ENCODE data around the gene PKP4. TPM values are rescaled to one million over a fixed set of nuclear protein-coding genes. Genes with fewer than 3 reads are reported as not detected.
A peak's percentile ranks its signal among the peaks of the same experiment; 100 is the strongest.

PKP4 gene
- total and polyA plus RNA-seq, 9 of the 15 experiments (the other 6 are each of a cell fraction or from before 2014, with no cell fraction given) = 24.6 to 99.1 (median 74.0) TPM

DNA sequence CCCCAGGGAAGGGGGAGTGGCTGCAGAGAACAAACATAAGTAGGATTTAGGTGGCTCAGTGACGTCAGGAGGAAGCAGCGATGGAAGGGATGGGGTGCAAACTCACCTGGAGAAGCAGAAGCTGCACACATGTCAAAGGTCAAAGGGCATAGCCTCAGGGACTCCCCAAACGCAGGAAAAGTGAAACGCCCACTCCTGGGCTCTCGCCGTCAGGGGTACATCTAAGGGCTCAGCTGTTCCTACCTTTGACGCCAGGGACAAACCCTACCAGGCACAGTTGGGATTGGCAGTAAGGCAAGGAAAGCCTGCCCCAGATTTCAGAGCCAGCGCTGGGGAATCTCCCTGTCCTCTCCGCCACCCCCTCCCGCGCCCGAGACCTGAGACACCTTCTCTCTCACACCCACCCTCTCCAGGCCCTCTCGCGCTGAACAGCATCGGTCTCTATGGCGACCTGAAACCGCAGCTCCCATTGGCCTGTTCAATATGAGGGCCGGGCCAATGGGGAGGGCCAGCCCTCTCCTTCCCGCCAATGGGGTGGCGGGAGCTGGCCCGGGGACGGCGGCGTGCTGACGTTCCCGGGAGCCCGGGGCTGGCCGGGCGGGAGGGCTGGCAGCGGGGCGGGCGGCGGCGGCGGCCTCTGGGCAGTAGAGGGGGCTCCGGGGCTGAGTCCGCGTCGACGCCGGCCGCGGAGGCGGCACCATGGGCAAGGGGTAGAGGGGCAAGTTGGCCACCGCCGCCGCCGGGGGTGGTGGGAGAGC is at the start of gene PKP4, which contains the start of gene CCDC148 (continued):
- TF ChIP-seq ZNF282 (CRISPR knock-in tag; IDR thresholded peaks at IDR 0.05) = no peak
- peak; percentile 95 for TF ChIP-seq RFX1 (IDR thresholded peaks at IDR 0.05)
- TF ChIP-seq PPARD (CRISPR knock-in tag; IDR thresholded peaks at IDR 0.05) = no peak
- TF ChIP-seq CREB1 (IDR thresholded peaks at IDR 0.05) = peak; percentile 53; the same call in 1 of the 2 replicates
- TF ChIP-seq CREB1 (CRISPR knock-in tag; IDR thresholded peaks at IDR 0.05) = no peak
- TF ChIP-seq SOX6 (IDR thresholded peaks at IDR 0.05) = no peak
- TF ChIP-seq SMARCA4 (IDR thresholded peaks at IDR 0.05) = no peak
- TF ChIP-seq, protein P1, sequence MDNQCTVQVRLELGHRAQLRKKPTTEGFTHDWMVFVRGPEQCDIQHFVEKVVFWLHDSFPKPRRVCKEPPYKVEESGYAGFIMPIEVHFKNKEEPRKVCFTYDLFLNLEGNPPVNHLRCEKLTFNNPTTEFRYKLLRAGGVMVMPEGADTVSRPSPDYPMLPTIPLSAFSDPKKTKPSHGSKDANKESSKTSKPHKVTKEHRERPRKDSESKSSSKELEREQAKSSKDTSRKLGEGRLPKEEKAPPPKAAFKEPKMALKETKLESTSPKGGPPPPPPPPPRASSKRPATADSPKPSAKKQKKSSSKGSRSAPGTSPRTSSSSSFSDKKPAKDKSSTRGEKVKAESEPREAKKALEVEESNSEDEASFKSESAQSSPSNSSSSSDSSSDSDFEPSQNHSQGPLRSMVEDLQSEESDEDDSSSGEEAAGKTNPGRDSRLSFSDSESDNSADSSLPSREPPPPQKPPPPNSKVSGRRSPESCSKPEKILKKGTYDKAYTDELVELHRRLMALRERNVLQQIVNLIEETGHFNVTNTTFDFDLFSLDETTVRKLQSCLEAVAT (IDR thresholded peaks at IDR 0.05) = peak in 1 of 2 experiments; percentile 26; a peak in 1 of 4 replicates
- peak; percentile 83 for TF ChIP-seq ASH1L (IDR thresholded peaks at IDR 0.05; ENCODE audit: borderline replicate concordance, low read depth, partially characterized antibody)
- TF ChIP-seq FUS (optimal IDR thresholded peaks at IDR 0.05; ENCODE audit: low read depth, low read length) = no peak
- no peak for TF ChIP-seq TAF15 (IDR thresholded peaks at IDR 0.05; ENCODE audit: low read depth, low read length)
- no peak for TF ChIP-seq FOXK1 (CRISPR knock-in tag; IDR thresholded peaks at IDR 0.05; ENCODE audit: borderline replicate concordance)
- no peak for TF ChIP-seq NBN (IDR thresholded peaks at IDR 0.05; ENCODE audit: low read depth)
- TF ChIP-seq, protein P2, sequence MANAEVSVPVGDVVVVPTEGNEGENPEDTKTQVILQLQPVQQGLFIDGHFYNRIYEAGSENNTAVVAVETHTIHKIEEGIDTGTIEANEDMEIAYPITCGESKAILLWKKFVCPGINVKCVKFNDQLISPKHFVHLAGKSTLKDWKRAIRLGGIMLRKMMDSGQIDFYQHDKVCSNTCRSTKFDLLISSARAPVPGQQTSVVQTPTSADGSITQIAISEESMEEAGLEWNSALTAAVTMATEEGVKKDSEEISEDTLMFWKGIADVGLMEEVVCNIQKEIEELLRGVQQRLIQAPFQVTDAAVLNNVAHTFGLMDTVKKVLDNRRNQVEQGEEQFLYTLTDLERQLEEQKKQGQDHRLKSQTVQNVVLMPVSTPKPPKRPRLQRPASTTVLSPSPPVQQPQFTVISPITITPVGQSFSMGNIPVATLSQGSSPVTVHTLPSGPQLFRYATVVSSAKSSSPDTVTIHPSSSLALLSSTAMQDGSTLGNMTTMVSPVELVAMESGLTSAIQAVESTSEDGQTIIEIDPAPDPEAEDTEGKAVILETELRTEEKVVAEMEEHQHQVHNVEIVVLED (CRISPR knock-in tag; IDR thresholded peaks at IDR 0.05) = peak; percentile 79
- TF ChIP-seq SMAD2 (IDR thresholded peaks at IDR 0.05; ENCODE audit: low read depth, low read length) = no peak
- no peak for TF ChIP-seq HMG20B (CRISPR knock-in tag; IDR thresholded peaks at IDR 0.05)
- peak; percentile 92 for TF ChIP-seq NR2C1 (IDR thresholded peaks at IDR 0.05)
- peak; percentile 91 for TF ChIP-seq NR2C1 (tag; IDR thresholded peaks at IDR 0.05)
- peak; percentile 28 for TF ChIP-seq DACH1 (IDR thresholded peaks at IDR 0.05; ENCODE audit: partially characterized antibody)
- peak; percentile 33; the same call in 1 of the 2 replicates for TF ChIP-seq HCFC1 (IDR thresholded peaks at IDR 0.05; ENCODE audit: low read depth, low read length)
- no peak for TF ChIP-seq BCOR (IDR thresholded peaks at IDR 0.05)
- TF ChIP-seq ZNF311 (CRISPR knock-in tag; IDR thresholded peaks at IDR 0.05) = no peak
- peak; percentile 89 for TF ChIP-seq FOS (IDR thresholded peaks at IDR 0.05; ENCODE audit: extremely low read depth, insufficient read length)
- TF ChIP-seq KLF13 (tag; IDR thresholded peaks at IDR 0.05; ENCODE audit: borderline replicate concordance, low read depth) = peak; percentile 53; the same call in 1 of the 2 replicates
- peak; percentile 75 for TF ChIP-seq EGR1 (conservative IDR thresholded peaks at IDR 0.05)
- TF ChIP-seq, protein P3, sequence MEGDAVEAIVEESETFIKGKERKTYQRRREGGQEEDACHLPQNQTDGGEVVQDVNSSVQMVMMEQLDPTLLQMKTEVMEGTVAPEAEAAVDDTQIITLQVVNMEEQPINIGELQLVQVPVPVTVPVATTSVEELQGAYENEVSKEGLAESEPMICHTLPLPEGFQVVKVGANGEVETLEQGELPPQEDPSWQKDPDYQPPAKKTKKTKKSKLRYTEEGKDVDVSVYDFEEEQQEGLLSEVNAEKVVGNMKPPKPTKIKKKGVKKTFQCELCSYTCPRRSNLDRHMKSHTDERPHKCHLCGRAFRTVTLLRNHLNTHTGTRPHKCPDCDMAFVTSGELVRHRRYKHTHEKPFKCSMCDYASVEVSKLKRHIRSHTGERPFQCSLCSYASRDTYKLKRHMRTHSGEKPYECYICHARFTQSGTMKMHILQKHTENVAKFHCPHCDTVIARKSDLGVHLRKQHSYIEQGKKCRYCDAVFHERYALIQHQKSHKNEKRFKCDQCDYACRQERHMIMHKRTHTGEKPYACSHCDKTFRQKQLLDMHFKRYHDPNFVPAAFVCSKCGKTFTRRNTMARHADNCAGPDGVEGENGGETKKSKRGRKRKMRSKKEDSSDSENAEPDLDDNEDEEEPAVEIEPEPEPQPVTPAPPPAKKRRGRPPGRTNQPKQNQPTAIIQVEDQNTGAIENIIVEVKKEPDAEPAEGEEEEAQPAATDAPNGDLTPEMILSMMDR (IDR thresholded peaks at IDR 0.05 in 2 of 3, conservative IDR thresholded peaks at IDR 0.05 in 1 of 3; ENCODE audit: insufficient read depth in 2 of 3, low read depth in 1 of 3, low read length in 3 of 3) = peak; percentile 0 to 20 (median 9); a peak in 1 of 6 replicates
